HEK293 (cell line): ENCODE data around the gene GAGE12H.

Source experiments
- INSM2 ChIP-seq: fragments of 450-650 bp; formaldehyde crosslinking; IDR thresholded peaks from 2 replicates; pipeline ENCODE4 v1.5.1; 2016; ENCODE audit warnings: missing biosample characterization, missing genetic modification characterization

GAGE12H gene

DNA sequence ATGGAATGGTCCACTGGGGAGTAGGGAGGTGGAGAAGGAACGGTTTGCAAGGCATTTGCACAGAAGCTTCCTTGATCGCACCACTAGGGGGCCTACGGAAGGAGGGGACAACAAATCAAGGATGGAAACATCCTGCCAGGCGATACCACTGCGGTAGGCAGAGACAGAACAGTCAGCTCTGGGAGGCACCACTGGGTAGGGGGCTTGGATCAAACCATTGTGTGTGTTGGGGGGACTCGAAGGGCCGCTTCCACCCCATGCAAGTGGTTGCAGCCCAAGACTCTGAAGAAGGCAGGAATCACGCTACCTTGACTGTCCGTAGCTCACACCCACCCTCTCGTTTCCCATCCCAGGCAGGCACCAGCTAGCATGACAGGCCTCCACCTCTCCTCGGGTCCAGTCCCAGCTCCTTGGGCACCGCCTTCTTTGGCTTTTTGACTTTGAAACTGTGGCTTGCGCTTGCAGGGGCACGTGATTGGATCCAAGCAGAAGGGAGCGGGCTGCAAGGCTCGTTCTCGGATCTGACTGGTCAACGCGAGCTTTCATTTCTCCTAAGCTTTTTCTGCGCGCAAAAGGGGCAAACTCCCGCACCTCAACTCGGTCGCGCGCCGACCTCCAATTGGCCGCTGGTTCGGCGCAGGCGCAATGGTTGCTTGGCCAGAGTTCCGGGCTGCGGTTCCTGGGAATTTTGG lies 47.5 kb downstream of the GAGE12H start (continued):
- no peak for TF ChIP-seq INSM2 (tag by site-specific recombination)
